HG03558 (cell line): ENCODE measurements around the gene PRRT3.
"Not testable (repeated sequence)": the region's sequence is repeated elsewhere in the genome, so short reads cannot be mapped to it uniquely, and the experiment has no call there.

Source experiments
- ATAC-seq: cut with Tn5 transposase; IDR thresholded peaks from one replicate; pipeline ENCODE4 v1.9.1; 2021; ENCODE audit warnings: moderate number of reproducible peaks; ENCODE audit not compliant: unreplicated experiment; ENCODE audit errors: extremely low read depth

PRRT3 gene

DNA sequence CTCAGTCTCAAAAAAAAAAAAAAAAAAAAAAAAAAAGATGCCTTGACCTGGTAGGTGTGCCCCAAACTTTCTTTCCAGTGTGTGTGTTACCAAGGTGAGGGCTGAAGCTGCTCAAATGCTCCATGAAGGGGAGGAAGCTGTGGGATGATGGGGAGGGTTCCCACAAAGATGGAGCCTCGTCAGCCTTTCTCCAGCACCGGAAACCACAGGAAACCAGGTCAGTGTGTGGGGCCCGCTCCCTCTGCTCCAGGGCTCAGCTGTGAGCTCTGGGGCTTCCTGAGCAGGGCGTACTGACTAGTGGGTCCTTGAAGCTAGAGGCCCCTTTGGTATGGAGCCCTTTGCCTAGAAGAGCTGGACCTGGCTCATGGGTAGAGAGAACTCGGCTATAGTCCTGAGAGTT, 50.2 kb downstream of the PRRT3 start:
- no peak for ATAC-seq

DNA sequence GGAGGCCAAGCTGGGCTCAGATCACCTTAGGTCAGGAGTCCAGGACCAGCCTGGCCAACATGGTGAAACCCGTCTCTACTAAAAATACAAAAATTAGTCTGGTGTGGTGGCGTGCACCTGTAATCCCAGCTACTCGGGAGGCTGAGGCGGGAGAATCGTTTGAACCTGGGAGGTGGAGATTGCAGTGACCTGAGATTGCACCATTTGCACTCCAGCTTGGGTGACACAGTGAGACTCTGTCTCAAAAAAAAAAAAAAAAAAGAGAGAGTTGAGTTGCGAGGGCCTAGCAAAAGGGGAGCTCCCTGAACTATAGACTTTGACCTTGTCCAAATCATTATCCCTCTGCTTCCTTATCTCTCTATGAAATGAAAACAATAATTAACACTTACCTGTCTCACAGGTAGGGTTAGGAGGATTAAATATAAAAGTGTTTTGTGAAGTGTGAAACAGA, 51.2 kb downstream of the PRRT3 start:
- not testable (repeated sequence) for ATAC-seq

DNA sequence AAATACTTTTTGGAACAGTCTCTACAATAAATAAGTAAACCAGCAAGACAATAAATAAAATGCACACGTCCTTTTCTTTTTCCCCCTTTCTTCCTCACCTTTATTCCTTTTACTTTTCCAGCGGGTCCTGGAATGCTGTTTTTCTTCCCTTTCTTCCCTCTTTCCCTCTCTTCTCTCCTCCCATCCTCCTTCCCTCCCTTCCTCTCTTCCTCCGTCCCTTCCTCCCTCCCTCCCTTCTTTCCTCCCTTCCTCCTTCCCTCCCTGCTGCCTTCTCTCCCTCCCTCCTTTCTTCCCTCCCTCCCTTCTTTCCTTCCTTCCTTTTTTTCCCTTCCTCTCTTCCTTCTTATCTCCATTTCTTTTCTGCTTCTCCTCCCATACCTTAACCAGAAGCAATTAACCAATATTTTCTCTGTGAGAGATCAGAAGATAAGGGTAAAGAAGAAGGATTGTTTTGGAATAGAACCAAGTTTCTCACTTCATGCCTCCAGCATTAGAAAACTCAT, 52.9 kb downstream of the PRRT3 start:
- no peak for ATAC-seq

DNA sequence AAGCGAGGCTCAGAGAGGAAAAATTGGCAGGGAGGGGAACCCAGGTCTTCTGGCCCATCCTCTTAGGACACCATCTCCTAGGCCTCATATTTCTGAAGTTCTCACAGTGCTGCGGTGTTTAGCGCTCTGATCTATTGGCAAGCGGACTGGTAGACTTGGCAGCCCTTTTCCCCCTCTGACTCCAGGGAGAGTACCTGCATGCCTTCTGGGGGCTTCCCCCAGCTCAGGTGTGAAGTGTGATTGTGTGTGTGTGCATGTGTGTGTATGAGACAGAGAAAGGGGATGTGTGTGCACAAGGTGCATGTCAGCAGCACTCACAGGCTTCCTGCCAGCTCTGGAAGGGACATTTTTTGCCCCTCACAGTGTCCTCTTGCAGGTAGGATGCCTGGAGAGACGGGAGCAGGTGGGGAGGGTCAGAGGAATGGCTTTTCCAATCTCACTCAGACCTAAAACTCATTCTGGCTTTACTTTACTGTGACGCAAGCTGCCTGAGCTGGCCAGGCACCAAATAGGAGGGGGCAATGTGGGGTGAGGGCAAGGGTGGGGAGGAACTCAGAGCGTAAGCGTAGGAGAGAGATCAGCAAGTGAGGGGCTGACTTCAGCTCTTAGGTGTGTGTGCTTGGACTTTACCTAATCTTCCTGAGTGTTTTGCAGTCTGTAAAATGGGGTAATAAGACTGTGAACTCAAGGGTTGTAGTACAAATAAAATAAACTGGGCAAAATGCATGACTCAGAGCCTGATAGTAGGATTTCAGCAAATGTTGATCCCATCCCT, 53.6 kb downstream of the PRRT3 start:
- ATAC-seq: no peak

DNA sequence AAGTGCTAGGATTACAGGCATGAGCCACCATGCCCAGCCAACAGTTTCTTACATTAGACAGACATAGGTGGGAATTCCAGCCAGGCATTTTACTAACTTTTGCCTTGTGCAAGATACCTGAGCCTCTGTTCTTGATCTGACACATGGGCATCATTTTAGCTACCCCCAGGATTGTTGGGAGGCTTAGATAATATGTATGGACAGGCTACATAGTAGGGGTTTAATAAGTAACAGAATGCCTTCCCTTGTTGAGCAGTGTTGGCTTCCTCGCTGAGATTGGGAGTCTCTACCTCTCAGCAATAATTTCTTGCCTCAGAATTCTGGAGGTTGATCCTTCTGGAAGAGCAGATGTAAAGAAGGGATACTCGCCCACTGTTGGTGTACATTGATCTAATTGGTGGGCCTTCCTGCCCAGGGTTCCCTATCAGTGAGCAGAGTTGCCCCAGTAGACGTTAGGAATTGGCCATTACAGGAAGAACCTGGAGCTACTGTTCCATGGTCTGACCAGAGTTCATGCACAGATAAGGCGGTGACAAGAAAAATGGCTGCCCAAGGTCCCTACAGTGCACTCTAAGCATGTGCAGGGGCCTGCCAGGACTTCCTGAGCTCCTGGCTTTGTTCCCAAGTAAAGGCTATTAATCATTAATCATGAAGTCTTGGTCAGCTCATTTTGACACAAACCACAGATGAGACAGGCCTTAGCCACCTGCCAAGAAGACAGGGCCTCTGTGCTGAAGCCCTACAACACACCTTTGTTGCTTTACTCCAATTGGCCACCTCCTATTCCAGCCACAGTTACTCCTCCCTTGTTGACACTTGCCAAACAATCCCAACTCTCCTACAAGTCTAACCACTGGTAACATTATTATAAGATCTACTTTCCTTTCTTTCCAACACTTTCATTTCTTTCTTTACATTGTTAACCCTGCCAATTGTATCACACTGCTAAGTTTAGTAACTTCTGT, 54.5 kb downstream of the PRRT3 start:
- no peak for ATAC-seq

DNA sequence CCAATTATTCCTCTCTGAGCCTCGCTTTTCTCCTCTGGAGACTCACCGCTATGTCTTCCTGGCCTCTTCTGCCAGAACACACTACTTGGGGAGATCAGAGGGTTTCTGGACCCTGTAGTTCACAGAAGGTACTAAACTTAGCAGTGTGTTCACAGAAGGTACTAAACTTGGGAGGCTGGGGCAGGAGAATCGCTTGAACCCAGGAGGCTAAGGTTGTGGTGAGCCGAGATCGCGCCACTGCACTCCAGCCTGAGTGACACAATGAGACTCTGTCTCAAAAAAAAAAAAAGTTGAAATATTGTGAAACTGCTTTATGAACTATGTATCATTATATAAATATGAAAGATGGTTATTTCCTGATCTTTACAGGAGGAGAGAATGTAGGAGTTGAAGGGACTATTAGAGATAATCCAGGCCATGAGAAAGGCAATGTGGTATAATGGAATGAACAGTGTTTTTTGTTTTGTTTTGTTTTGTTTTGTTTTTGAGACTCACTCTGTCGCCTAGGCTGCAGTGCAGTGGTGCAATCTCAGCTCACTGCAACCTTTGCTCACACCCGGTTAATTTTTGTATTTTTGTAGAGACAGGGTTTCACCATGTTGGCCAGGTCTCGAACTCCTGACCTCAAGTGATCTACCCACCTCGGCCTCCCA, 55.3 kb downstream of the PRRT3 start:
- not testable (repeated sequence) for ATAC-seq

DNA sequence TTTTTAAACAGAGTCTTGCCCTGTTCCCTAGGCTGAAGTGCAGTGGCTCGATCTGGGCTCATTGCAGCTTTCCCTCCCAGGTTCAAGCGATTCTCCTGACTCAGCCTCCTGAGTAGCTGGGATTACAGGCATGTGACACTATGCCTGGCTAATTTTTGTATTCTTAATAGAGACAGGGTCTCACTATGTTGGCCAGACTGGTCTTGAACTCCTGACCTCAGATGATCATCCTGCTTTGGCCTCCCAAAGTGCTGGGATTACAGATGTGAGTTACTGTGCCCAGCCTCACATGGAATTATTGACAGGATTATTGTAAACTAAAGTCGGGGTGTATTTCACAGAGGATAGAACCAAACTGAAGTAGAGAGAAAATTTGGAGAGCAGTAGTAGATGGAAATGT, 56.5 kb downstream of the PRRT3 start:
- ATAC-seq: not testable (repeated sequence)
